NCI-H1105 (cell line): ENCODE data around the gene CYB561D1.

Source experiments
- DNase-seq: peaks from one replicate; lab custom pipeline; 2025; lab: John Stamatoyannopoulos, UW

Gene CYB561D1

GRCh38 chr1:109530457-109531087 lies 36.7 kb downstream of the CYB561D1 start:
- peak; percentile 75 for DNase-seq

GRCh38 chr1:109531380-109531779 lies 37.5 kb downstream of the CYB561D1 start:
- DNase-seq: no peak

GRCh38 chr1:109531826-109532364 lies 38.0 kb downstream of the CYB561D1 start:
- DNase-seq: no peak

DNA sequence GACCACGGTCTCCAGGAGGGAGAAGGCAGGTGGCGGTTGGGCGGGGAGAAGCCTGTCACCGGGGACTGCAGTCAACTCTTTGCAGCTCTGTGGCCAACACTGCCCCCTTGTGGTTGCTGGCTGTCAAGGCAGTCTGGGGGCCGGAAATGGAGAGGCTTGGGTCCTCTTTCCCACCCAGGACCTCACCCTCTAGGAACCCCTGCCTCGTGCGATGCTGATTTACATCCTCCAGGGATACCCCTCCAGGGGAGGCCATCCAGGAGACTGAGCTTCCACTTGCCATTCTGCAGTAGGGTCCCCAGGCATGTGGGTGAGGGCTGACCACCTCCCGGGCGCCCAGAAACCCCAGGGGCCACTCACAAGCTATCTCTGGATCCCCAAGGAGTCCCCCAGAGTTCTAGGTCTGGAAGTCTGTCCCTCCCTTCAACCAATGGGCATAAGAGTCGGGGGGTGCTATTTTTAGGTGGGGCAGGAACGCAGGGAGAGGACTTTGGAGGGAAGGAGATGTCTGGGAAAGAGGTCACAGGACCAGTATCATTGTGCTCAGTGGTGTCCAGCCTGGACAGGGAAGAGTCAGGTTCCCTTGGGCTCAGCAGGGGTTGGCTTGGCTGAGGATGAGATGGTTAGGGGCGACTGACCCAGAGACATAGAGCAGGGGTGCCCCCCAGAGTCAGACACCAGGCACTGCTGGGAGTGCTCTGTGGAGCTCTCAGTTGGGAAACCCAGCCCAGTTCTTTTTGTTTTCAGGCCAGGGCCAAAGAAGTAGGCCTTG lies 38.7 kb downstream of the CYB561D1 start:
- peak; percentile 61 for DNase-seq

DNA sequence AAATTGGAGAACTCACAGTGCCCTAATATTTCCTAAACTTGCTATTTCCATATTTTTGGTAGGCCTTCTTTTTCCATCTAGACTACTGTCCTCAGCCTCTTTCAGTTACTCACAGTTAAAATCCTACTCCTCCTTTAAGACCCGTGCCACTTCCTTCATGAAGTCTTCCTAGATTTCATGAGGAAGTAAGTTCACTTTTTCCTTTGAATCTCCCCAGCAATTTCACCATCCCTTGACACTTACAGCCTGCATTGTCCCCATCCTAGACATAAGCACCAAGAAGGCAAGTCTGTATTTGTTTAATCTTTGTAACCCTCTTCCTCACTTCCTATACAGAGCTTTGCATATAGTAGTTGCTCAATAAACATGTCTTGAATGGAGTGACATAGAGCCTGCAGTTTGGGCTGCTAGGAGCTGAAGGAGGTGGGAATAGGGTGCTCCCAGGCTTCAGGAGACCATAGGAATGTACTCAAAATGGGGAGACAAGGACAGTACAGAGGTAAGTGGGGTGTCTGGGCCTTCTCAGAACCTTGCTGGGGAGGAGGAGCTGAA lies 40.5 kb downstream of the CYB561D1 start:
- DNase-seq: no peak

GRCh38 chr1:109535481-109535880 lies 41.6 kb downstream of the CYB561D1 start:
- DNase-seq: no peak

GRCh38 chr1:109535971-109536491 lies 42.1 kb downstream of the CYB561D1 start:
- DNase-seq: peak; percentile 31

DNA sequence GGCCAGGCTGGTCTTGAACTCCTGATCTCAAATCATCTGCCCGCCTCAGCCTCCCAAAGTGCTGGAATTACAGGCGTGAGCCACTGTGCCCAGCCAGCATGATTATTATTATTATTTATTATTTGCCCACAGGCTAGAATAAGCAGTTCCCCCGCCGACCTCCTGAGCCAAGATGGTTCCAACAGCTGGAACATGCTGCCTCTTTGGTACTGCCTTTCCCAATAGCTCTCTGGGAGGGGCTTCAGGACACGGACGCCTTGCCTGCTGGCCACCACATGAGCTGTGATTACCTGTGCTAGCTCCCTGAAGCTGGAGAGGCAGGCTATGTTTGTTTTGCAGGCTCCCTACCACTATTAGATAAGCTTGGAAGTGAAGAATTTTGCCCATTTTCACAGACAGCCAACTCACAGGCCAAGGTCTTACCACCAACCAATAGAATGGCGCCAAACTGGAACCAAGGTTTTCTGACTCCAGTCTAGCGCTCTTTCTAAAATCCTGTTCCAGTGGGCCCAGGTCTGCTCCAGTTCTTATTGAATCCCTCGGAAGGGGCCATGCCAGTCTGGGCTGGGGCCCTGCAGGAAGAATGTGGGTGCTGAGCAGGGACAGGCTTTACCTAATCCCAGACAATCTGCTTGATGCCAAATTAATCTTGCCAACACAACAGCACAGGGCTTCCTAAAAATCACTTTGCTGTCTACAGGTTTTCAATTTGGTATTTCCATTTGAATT lies 43.7 kb downstream of the CYB561D1 start:
- DNase-seq: no peak

- no peak for DNase-seq
These were observed 45.1 kb downstream of the CYB561D1 start for GRCh38 chr1:109538827-109539555.

GRCh38 chr1:109539676-109540075 lies 45.8 kb downstream of the CYB561D1 start, which contains the start of gene GPR61:
GPR61 (plus strand) TSS chr1:109539872; CDS start chr1:109543023, 3,151 bp downstream.
- DNase-seq: no peak

- no peak for DNase-seq
These were observed 47.2 kb downstream of the CYB561D1 start for GRCh38 chr1:109541102-109541501.

DNA sequence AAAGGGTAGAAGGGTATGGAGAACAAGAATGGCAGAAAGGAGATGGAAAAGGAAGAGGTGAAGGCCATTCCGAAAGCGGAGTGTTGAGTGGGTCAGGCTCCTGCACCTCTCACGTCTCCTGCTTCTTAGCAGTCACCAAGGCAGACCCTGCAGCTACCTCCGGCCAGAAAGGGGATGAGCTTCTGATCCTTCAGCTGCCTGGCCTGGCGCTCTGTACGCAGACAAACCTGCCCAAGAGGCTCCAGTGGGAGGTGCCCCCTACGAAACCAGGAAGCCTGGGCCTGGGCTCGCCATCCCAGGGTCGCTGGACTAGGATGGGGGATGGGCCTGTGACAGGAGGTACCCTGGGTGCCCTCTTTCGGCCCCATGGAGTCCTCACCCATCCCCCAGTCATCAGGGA lies 48.8 kb downstream of the CYB561D1 start:
- DNase-seq: no peak

GRCh38 chr1:109543283-109543987 lies 49.5 kb downstream of the CYB561D1 start:
- DNase-seq: no peak

DNA sequence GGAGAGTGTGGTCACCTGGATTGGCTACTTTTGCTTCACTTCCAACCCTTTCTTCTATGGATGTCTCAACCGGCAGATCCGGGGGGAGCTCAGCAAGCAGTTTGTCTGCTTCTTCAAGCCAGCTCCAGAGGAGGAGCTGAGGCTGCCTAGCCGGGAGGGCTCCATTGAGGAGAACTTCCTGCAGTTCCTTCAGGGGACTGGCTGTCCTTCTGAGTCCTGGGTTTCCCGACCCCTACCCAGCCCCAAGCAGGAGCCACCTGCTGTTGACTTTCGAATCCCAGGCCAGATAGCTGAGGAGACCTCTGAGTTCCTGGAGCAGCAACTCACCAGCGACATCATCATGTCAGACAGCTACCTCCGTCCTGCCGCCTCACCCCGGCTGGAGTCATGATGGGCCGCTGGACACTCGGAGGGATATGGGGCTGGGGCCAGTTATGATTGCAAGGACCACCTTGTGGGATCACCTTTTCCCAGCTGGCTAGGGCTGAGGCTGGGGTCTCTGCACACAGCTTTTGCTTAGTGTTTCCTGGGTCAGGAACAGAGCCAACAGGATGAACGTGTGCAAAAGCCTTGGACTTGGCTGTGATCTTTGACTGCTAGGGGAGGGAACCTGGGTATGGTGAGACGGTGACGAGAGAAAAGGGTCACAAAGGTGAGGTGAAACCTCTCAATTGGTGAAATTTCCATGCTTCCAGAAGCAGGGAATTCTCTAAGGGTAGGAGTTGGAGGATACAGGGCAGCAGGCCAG lies 50.3 kb downstream of the CYB561D1 start:
- DNase-seq: no peak

DNA sequence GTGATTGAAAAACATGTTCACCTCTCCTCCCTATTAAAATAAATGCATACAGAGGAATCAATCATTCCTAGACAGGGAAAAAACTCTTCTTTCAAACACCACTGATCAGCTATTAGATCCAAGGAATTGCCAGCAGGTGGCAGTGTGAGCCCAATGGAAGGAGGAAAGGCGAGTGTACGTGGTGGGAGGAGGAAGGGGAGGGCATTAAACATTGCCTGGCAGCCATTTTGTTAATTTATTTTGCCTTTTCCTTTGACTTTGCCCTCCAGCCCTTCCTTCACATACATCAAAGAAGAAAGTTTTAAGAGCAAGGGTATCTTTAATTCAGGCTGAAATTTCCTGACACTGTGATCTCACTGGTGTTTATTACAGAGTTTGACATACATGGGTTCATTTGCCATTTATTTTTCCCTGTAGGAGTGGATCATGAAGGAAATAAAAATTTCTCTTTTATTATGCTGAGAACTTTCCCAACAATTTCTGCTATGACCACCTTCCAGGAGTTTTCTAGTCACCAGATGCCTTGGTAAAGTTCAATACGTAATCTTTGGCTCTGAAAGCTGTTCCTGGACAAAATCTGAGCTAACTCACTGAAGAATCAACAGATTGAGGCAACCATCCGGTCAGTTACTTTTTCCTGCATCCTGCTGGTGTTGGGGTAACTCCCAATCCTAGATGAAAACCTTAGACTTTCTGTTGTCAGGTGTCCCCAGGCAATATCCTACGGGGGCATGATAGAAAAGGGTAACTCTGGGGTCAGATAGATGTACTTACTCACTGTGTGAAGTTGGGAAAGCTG lies 52.6 kb downstream of the CYB561D1 start:
- peak; percentile 78 for DNase-seq

GRCh38 chr1:109547463-109548320 lies 53.8 kb downstream of the CYB561D1 start:
- DNase-seq: no peak

DNA sequence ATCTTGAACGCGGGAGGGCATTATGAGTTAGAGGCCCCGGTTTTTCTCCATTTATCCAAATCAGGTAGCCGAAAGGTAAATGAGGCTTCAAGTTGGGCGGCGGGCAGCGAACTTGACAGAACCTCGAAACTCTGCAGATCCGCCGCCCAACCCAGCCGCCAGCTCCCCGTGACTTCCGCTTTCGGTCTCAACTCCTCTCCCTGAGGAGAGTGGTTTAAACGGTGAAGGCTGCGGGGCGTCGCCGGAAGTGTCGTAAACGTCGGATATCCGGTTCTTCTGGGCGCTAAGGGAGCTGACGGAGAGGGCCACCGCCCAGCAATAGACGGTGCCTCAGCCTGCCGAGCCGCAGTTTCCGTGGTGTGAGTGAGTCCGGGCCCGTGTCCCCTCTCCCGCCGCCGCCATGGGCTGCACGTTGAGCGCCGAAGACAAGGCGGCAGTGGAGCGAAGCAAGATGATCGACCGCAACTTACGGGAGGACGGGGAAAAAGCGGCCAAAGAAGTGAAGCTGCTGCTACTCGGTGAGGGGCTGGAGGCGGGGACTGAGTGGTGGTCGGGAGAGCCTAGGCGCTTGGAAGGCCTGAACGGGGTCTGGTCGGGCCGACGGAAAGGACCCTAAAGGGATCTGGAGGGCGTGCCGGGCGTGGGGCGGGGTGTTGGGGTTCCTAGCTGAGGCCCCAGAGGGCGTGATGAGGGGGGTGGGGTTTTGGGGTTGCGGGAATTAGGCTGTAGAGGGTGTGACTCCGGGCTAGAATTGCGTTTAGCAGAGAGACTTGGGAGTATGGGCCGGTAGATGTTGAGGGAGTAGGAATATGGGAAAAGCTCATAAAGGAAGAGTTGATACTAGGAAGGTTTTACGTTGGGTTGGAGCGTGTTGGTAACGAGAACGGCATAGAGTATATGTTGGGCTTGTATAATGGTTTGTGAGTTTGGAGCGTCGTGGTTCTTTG lies 54.7 kb downstream of the CYB561D1 start, which contains the start of gene GNAI3:
GNAI3 (plus strand) TSS at position 295 of the 947 bp plus-strand sequence; CDS start at position 401, 106 bp downstream.
- peak; percentile 91 for DNase-seq
